CD8-positive, alpha-beta memory T cell (primary cell): Measurements from ENCODE around the gene MTM1. TPM values are rescaled to one million over a fixed set of nuclear protein-coding genes. Genes with fewer than 3 reads are reported as not detected.

Experiments used
- CTCF ChIA-PET: fragments of 350-600 bp; sonication (Branson Sonifier 250); formaldehyde crosslinking; loops from one replicate; lab custom pipeline; 2021; ENCODE audit warnings: antibody characterized with exemption; lab: Charles Lee
- POLR2A ChIA-PET: fragments of 350-600 bp; sonication (Branson Sonifier 250); formaldehyde crosslinking; loops from one replicate; lab custom pipeline; 2021; ENCODE audit warnings: antibody characterized with exemption; lab: Charles Lee
- DNase-seq, 5 donors: peaks; one replicate each; pipeline versions ENCODE4 v3.0.0 to v3.0.0-alpha.2; 2020 to 2022; ENCODE audit warnings: mixed read lengths in 1 of 5
- H3K27ac ChIP-seq: one replicate; pipeline ENCODE4 v1.7.0; 2013; ENCODE audit warnings: low read depth, mild to moderate bottlenecking, low read length, moderate library complexity
- H3K27me3 ChIP-seq: 2 replicates; pipeline ENCODE4 v1.7.0; 2013; ENCODE audit warnings: low read length, mild to moderate bottlenecking; ENCODE audit not compliant: insufficient read depth, poor library complexity, severe bottlenecking
- H3K36me3 ChIP-seq: 2 replicates; pipeline ENCODE4 v1.7.0; 2013; ENCODE audit warnings: mild to moderate bottlenecking, low read length, moderate library complexity; ENCODE audit not compliant: insufficient read depth
- H3K4me1 ChIP-seq: 2 replicates; pipeline ENCODE4 v1.7.0; 2013; ENCODE audit warnings: mild to moderate bottlenecking, low read length, moderate library complexity; ENCODE audit not compliant: insufficient read depth
- H3K4me3 ChIP-seq: 2 replicates; pipeline ENCODE4 v1.7.0; 2013; ENCODE audit warnings: mild to moderate bottlenecking, low read length
- H3K9me3 ChIP-seq: 2 replicates; pipeline ENCODE4 v1.7.0; 2013; ENCODE audit warnings: mild to moderate bottlenecking, low read length
- H3K27ac Mint-ChIP-seq, 8 donors: one replicate each; pipeline ENCODE4 v1.8.0; 2020 to 2021; ENCODE audit warnings: mixed read lengths in 8 of 8, mild to moderate bottlenecking in 6 of 8, inconsistent platforms in 3 of 8, moderate library complexity in 3 of 8
- H3K27me3 Mint-ChIP-seq, 2 donors: one replicate each; pipeline ENCODE4 v1.8.0; 2020 to 2021; ENCODE audit warnings: mixed read lengths in 2 of 2, mild to moderate bottlenecking in 1 of 2, moderate library complexity in 1 of 2
- H3K36me3 Mint-ChIP-seq, 3 donors: one replicate each; pipeline ENCODE4 v1.8.0; 2020 to 2021; ENCODE audit warnings: mixed read lengths in 3 of 3, inconsistent platforms in 1 of 3, mild to moderate bottlenecking in 1 of 3
- H3K4me1 Mint-ChIP-seq, 3 donors: one replicate each; pipeline ENCODE4 v1.8.0; 2020 to 2021; ENCODE audit warnings: mixed read lengths in 3 of 3, inconsistent platforms in 1 of 3, mild to moderate bottlenecking in 1 of 3
- H3K4me3 Mint-ChIP-seq, 7 donors: one replicate each; pipeline ENCODE4 v1.8.0; 2020 to 2021; ENCODE audit warnings: mixed read lengths in 7 of 7, mild to moderate bottlenecking in 6 of 7, moderate library complexity in 4 of 7, inconsistent platforms in 2 of 7
- H3K9me3 Mint-ChIP-seq, 5 donors: one replicate each; pipeline ENCODE4 v1.8.0; 2020 to 2022; ENCODE audit warnings: mixed read lengths in 5 of 5, mild to moderate bottlenecking in 3 of 5, moderate library complexity in 2 of 5, inconsistent platforms in 1 of 5
- polyA plus RNA-seq: library from polyadenylated mRNA; unstranded; fragments of 300-500 nt; fragmentation: Illumina TruSeq; gene quantifications from one replicate; pipeline ENCODE4 v1.2.3, GENCODE V29; 2021
- total RNA-seq, 2 experiments: library from RNA; stranded (reverse); gene quantifications; one replicate each; pipeline ENCODE4 v1.2.3, GENCODE V29; 2021

The MTM1 gene
- total and polyA plus RNA-seq, 3 experiments from 2014 or later, result 13.6 to 19.5 (median 16.6) TPM

DNA sequence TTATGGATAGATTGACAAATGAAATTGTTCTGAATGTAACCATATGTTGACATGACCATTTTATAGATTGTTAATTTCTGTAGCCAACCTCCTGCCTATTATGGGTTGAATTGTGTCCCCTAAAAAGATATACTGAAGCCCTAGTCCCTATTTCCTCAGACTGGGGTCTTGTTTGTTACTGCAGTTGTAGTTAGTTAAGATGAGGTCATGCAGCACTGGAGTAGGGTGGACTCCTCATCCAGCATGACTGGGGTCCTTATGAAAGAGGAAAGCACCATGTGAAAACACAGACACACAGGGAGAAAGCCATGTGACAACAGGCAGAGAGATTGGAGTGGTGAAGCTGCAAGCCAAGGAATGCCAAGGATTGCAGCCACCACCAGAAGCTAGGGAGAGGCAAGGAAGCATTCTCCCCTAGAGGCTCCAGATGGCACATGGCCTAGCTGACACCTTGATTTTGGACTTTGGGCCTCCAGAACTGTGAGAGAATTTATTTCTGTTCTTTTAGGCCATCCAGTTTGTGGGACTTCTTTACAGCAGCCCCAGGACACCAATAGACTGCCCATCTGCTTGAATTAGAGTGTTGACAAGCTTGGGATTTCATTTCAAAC is 14.0 kb downstream of the MTM1 start:
- H3K27me3 ChIP-seq, result no peaks in the 10 kb centered on the region
- Mint-ChIP-seq H3K4me3 (peak overlapping the region in 1 of 7 donors; percentile 8), H3K9me3 (no peaks in the 10 kb centered on the region), H3K27ac (peak overlapping the region in 1 of 8 donors; percentile 65), H3K4me1 (peaks cover 17 to 58% (median 43%) of the 10 kb centered on the region in 3 donors), H3K27me3 (peaks cover 0 to 4% of the 10 kb centered on the region in 2 donors), H3K36me3 (peaks cover 0 to 4% (median 2%) of the 10 kb centered on the region in 3 donors)
- no peak for DNase-seq
- H3K4me3 ChIP-seq, result no peak overlapping the region
- CTCF ChIA-PET, result interaction anchor here (1.3 kb wide), 1 partner anchor 13 kb away, joined by 3 read pairs; no protein-coding TSS in a partner anchor
- no peaks in the 10 kb centered on the region for H3K36me3 ChIP-seq
- H3K9me3 ChIP-seq, result no peaks in the 10 kb centered on the region
- POLR2A ChIA-PET, result interaction anchor here (1.1 kb wide), 1 partner anchor 12 kb away, joined by 3 read pairs; no protein-coding TSS in a partner anchor
- H3K27ac ChIP-seq, result no peak overlapping the region
- peaks cover 9% of the 10 kb centered on the region for H3K4me1 ChIP-seq

DNA sequence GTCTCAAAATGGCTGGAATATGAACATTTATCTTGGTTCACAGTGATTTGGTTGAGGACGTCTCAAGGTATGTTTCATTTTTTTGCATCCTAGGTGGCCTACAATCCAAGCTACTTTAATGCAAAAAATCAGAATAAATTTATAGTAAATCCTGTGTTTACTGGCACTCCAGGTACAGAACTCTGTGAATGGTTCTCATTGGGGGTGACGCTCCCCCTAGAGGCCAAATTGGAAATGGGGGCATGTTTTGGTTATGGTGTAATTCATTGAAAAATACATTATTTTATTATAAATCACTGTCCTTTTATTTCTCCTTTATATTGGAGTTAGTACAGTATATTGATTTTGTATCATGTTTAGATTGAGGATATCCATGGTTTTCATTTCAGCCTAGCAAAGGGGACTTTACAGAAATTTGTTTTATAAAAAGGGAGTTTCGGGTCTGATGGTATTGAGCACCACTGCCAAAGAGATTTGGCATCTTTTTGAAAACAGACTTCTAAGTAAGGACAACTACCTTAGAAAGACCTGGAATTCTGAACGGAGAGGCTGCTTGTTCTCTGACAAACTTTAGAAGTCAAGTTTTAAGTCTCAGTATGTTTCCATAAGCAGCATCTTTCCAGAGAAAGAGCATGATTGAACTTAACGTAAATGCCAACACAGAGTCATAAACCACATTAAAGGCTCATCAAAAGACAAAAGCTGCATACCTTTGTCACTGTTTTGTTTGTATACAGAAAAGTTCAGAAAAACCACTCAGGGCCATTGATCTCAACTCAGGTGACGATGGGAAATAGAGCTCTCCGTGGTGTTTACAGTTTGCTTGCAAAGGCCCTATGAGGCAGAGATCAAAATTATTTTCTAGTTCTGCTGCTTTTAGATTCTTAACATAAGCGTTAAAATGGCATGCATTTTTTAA is 19.4 kb downstream of the MTM1 start:
- peak; percentile 19 to 64 (median 27) for DNase-seq
- H3K4me1 Mint-ChIP-seq, result peaks cover 4 to 31% (median 17%) of the 10 kb centered on the region in 3 donors
- Histone ChIP-seq H3K36me3 (no peaks in the 10 kb centered on the region), H3K27ac (no peak overlapping the region), H3K4me1 (no peaks in the 10 kb centered on the region), H3K4me3 (no peak overlapping the region), H3K9me3 (no peaks in the 10 kb centered on the region), H3K27me3 (no peaks in the 10 kb centered on the region)
- H3K36me3 Mint-ChIP-seq, result no peaks in the 10 kb centered on the region
- H3K4me3 Mint-ChIP-seq, result no peak overlapping the region
- ChIA-PET POLR2A (no interaction called here), CTCF (interaction anchor here (0.6 to 2.4 kb wide), 4 partner anchors 14 to 34 kb away, joined by 3 to 14 read pairs (median 4); no protein-coding TSS in a partner anchor)
- no peaks in the 10 kb centered on the region for H3K27me3 Mint-ChIP-seq
- no peaks in the 10 kb centered on the region for H3K9me3 Mint-ChIP-seq
- H3K27ac Mint-ChIP-seq, result peak overlapping the region in 1 of 8 donors; percentile 14

DNA sequence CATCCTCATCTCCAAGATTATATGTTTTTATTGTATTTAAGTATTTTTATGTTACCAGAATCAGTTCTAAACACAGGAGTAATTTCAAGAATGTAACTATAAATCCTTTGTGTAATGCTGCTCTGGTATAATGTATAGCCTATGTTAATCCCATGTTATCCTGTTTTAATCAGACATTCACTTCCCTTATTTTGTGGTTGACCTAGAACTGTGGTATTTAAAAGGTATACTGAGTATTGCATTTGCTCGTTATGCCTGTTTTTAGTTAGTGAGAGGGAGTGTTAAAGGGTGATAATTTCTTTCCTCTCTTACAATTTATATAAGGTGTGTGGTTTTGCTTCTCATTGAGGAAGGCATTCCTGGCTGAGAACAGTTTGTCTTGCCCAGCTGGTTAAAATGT is 26.2 kb downstream of the MTM1 start:
- ChIA-PET POLR2A (no interaction called here), CTCF (no interaction called here)
- no peaks in the 10 kb centered on the region for H3K9me3 Mint-ChIP-seq

DNA sequence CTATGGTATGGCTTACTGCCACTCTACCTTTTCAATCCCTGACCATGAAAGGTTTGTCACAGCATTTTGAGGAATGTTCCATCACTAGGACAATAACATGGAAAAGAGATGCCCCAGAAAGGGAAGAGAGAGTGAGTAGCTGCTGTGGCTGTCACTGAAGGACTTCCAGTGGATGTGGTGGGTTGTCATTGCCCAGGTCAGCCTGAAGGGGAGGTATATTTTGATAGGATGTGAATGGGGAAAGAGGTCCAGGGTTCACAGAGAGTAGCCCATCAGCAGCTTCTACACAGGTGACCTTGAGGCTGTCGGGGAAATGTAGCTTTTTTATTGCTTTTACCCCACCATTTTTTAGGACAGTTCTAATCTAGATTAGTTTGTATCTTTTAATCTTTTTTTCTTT is 30.8 kb downstream of the MTM1 start:
- ChIA-PET POLR2A (interaction anchor here (0.6 kb wide), 1 partner anchor 118 kb away, joined by 4 read pairs; no protein-coding TSS in a partner anchor), CTCF (no interaction called here)
- Histone ChIP-seq H3K9me3 (no peaks in the 10 kb centered on the region), H3K36me3 (peaks cover 20% of the 10 kb centered on the region), H3K27ac (no peak overlapping the region), H3K27me3 (no peaks in the 10 kb centered on the region), H3K4me1 (no peaks in the 10 kb centered on the region), H3K4me3 (no peak overlapping the region)
- Mint-ChIP-seq H3K36me3 (peaks cover 0 to 71% (median 5%) of the 10 kb centered on the region in 3 donors), H3K4me3 (no peak overlapping the region), H3K4me1 (peaks cover 0 to 3% (median 0%) of the 10 kb centered on the region in 3 donors), H3K27me3 (peaks cover 0 to 4% of the 10 kb centered on the region in 2 donors), H3K27ac (no peak overlapping the region), H3K9me3 (no peaks in the 10 kb centered on the region)
- DNase-seq, result no peak

More for the DNA sequence above, 26.2 kb downstream of the MTM1 start:
- Mint-ChIP-seq H3K4me3 (no peak overlapping the region), H3K4me1 (peaks cover 1 to 14% (median 4%) of the 10 kb centered on the region in 3 donors), H3K36me3 (peaks cover 0 to 37% (median 0%) of the 10 kb centered on the region in 3 donors), H3K27ac (no peak overlapping the region), H3K27me3 (peaks cover 0 to 3% of the 10 kb centered on the region in 2 donors)
- Histone ChIP-seq H3K4me1 (no peaks in the 10 kb centered on the region), H3K27me3 (no peaks in the 10 kb centered on the region), H3K36me3 (peaks cover 3% of the 10 kb centered on the region), H3K27ac (no peak overlapping the region), H3K4me3 (no peak overlapping the region), H3K9me3 (no peaks in the 10 kb centered on the region)
- no peak for DNase-seq

DNA sequence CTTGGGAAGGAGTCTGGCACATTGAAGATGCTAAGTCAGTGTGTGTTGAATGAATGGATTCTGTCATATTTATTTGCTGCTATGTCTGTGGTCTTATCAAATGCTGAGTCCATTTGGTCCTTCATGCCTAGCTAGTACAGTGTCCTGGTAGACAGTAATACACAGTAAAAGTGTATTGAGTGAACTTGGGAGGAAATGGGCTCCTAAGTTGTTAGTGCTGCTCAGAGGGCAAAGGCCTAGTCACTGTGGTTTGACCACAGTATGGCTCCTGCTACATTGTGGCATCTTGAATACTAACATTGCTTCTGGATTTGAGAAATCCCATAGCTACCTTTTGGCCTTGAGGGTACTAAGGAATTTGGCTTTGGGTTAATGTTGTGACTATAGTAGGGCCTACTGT is 33.9 kb downstream of the MTM1 start:
- H3K36me3 ChIP-seq, result peaks cover 20% of the 10 kb centered on the region
- Mint-ChIP-seq H3K4me1 (peaks cover 0 to 5% (median 0%) of the 10 kb centered on the region in 3 donors), H3K27ac (no peak overlapping the region), H3K36me3 (peaks cover 0 to 76% (median 6%) of the 10 kb centered on the region in 3 donors), H3K4me3 (no peak overlapping the region), H3K9me3 (no peaks in the 10 kb centered on the region), H3K27me3 (peaks cover 0 to 2% of the 10 kb centered on the region in 2 donors)
- ChIA-PET POLR2A (no interaction called here), CTCF (no interaction called here)
- H3K4me1 ChIP-seq, result no peaks in the 10 kb centered on the region
- H3K27ac ChIP-seq, result no peak overlapping the region
- no peak for DNase-seq
- no peak overlapping the region for H3K4me3 ChIP-seq
- H3K9me3 ChIP-seq, result no peaks in the 10 kb centered on the region
- H3K27me3 ChIP-seq, result no peaks in the 10 kb centered on the region

DNA sequence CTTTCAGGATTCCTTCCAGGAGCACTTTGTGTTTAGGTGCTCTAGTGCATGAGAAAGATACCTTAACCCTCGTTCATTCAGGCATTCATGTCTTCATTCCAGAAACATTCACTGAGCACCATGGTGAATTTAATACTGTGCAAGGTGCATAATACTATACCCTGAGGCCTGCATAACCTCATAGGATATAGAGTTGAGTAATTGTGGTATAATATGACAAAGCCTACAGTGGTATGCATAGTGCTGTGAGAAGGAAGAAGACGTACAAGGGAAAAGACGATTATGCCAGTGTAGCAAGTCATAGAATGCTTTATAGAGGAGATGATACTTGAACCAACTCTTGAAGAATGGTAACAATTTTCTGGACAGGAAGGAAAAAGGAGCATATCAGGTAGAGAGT is 34.3 kb downstream of the MTM1 start:
- H3K36me3 ChIP-seq, result peaks cover 20% of the 10 kb centered on the region
- Mint-ChIP-seq H3K36me3 (peaks cover 0 to 80% (median 9%) of the 10 kb centered on the region in 3 donors), H3K27ac (no peak overlapping the region)

DNA sequence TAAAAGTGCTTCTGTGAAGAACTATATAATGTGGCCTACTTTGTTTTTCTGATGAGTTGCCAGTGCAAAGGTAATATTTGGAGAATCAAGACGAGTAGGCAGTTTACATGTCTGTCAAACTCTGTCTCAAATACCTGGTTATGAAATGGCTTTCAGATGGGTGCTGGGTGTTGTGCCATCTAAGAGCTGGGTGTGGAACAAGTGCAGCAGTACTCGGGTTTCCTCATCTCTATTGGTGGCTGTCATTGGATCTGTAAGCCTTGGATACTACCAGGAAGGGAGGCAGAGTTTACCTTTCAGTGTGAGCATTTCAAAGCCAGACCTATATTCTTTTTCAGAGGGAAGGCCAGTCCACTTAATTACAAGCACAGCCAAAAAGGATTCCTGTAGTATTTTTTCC is 37.2 kb downstream of the MTM1 start:
- no peak overlapping the region for H3K4me3 ChIP-seq
- H3K4me3 Mint-ChIP-seq, result no peak overlapping the region
- CTCF ChIA-PET, result no interaction called here

More for the DNA sequence above, 34.3 kb downstream of the MTM1 start:
- POLR2A ChIA-PET, result no interaction called here
- DNase-seq, result no peak
- no peaks in the 10 kb centered on the region for H3K9me3 ChIP-seq
- Mint-ChIP-seq H3K27me3 (peaks cover 0 to 2% of the 10 kb centered on the region in 2 donors), H3K9me3 (no peaks in the 10 kb centered on the region), H3K4me1 (peaks cover 0 to 6% (median 0%) of the 10 kb centered on the region in 3 donors), H3K4me3 (no peak overlapping the region)
- H3K4me3 ChIP-seq, result no peak overlapping the region
- H3K4me1 ChIP-seq, result no peaks in the 10 kb centered on the region
- CTCF ChIA-PET, result no interaction called here
- no peak overlapping the region for H3K27ac ChIP-seq
- no peaks in the 10 kb centered on the region for H3K27me3 ChIP-seq

More for the DNA sequence above, 37.2 kb downstream of the MTM1 start:
- POLR2A ChIA-PET, result no interaction called here
- no peak for DNase-seq
- no peaks in the 10 kb centered on the region for H3K27me3 ChIP-seq
- no peaks in the 10 kb centered on the region for H3K4me1 ChIP-seq
- H3K36me3 Mint-ChIP-seq, result peaks cover 0 to 69% (median 9%) of the 10 kb centered on the region in 3 donors
- peaks cover 0 to 6% (median 0%) of the 10 kb centered on the region in 3 donors for H3K4me1 Mint-ChIP-seq
- no peaks in the 10 kb centered on the region for H3K9me3 ChIP-seq
- H3K36me3 ChIP-seq, result peaks cover 17% of the 10 kb centered on the region
- no peak overlapping the region for H3K27ac Mint-ChIP-seq
- no peak overlapping the region for H3K27ac ChIP-seq
- H3K27me3 Mint-ChIP-seq, result peaks cover 0 to 2% of the 10 kb centered on the region in 2 donors
- no peaks in the 10 kb centered on the region for H3K9me3 Mint-ChIP-seq
